ENCODE data around the gene SNX24.

DNA sequence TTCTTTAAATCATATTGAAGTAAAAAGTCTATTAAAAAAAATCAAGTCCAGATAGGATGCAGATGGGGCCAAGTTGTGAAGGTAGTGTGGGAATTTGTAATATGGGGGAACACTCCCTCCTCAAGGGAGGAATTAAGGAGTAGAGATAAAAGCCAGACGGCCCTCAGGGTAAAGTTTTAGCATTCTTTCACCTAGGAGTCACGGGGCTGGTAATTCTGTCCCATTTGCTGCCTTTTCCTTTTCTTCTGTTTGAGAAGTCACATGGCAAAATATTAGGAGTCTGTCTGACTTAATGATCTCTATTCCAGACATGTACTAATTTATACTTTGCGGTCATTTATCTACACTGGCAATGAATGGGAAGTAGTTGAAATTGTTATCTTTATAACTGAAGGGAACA lies 61.9 kb downstream of the SNX24 start:
- TF ChIP-seq, protein P1, sequence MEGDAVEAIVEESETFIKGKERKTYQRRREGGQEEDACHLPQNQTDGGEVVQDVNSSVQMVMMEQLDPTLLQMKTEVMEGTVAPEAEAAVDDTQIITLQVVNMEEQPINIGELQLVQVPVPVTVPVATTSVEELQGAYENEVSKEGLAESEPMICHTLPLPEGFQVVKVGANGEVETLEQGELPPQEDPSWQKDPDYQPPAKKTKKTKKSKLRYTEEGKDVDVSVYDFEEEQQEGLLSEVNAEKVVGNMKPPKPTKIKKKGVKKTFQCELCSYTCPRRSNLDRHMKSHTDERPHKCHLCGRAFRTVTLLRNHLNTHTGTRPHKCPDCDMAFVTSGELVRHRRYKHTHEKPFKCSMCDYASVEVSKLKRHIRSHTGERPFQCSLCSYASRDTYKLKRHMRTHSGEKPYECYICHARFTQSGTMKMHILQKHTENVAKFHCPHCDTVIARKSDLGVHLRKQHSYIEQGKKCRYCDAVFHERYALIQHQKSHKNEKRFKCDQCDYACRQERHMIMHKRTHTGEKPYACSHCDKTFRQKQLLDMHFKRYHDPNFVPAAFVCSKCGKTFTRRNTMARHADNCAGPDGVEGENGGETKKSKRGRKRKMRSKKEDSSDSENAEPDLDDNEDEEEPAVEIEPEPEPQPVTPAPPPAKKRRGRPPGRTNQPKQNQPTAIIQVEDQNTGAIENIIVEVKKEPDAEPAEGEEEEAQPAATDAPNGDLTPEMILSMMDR (IDR thresholded peaks at IDR 0.05; ENCODE audit: insufficient read depth, low read length, poor library complexity, severe bottlenecking): no peak
- TF ChIP-seq EZH2phosphoT487 (conservative IDR thresholded peaks at IDR 0.05; ENCODE audit: low read length): no peak

All from SU-DHL-6 (cell line).